ENCODE results near the gene TLR8. TPM values are rescaled to one million over a fixed set of nuclear protein-coding genes. Genes with fewer than 3 reads are reported as not detected.

TLR8 gene
- total RNA-seq, 3 donors from 2014 or later = 0.29 to 2.3 (median 1.5) TPM

GRCh38 chrX:12919620-12920019 lies 13.2 kb downstream of the TLR8 start:
- DNase-seq (no peak), ATAC-seq (no peak)
- TF ChIP-seq CTCF (IDR thresholded peaks at IDR 0.05) = no peak
- Histone ChIP-seq H3K4me1 (ENCODE audit: low read depth) (no peaks in the 10 kb centered on the region), H3K36me3 (ENCODE audit: low read depth) (no peaks in the 10 kb centered on the region), H3K4me3 (no peak overlapping the region), H3K9me3 (no peaks in the 10 kb centered on the region)
- intact Hi-C loops (cut with DNase I, micrococcal nuclease) = no loop called here

GRCh38 chrX:12920990-12921389 lies 14.6 kb downstream of the TLR8 start:
- Histone ChIP-seq H3K36me3 (ENCODE audit: low read depth) (no peaks in the 10 kb centered on the region), H3K4me1 (ENCODE audit: low read depth) (no peaks in the 10 kb centered on the region), H3K4me3 (no peak overlapping the region), H3K9me3 (no peaks in the 10 kb centered on the region)
- ATAC-seq (no peak), DNase-seq (no peak)
- intact Hi-C loops (cut with DNase I, micrococcal nuclease) = no loop called here
- no peak for TF ChIP-seq CTCF (IDR thresholded peaks at IDR 0.05)

GRCh38 chrX:12921886-12922598 lies 15.6 kb downstream of the TLR8 start:
- no peaks in the 10 kb centered on the region for H3K36me3 ChIP-seq (ENCODE audit: low read depth)
- H3K4me1 ChIP-seq (ENCODE audit: low read depth) = no peaks in the 10 kb centered on the region
- ATAC-seq = no peak
- no peaks in the 10 kb centered on the region for H3K9me3 ChIP-seq
- TF ChIP-seq CTCF (IDR thresholded peaks at IDR 0.05) = no peak
- DNase-seq = no peak
- intact Hi-C loops (cut with DNase I, micrococcal nuclease) = no loop called here
- no peak overlapping the region for H3K4me3 ChIP-seq

- no peak for DNase-seq
- H3K4me1 ChIP-seq (ENCODE audit: low read depth) = no peaks in the 10 kb centered on the region
- no peaks in the 10 kb centered on the region for H3K36me3 ChIP-seq (ENCODE audit: low read depth)
- no peaks in the 10 kb centered on the region for H3K9me3 ChIP-seq
- ATAC-seq = no peak
- intact Hi-C loops (cut with DNase I, micrococcal nuclease) = no loop called here
- TF ChIP-seq CTCF (IDR thresholded peaks at IDR 0.05) = no peak
- H3K4me3 ChIP-seq = no peak overlapping the region
Observed at GRCh38 chrX:12922599-12922919, 16.1 kb downstream of the TLR8 start.

- TF ChIP-seq CTCF (IDR thresholded peaks at IDR 0.05) = no peak
- Histone ChIP-seq H3K4me3 (no peak overlapping the region), H3K9me3 (no peaks in the 10 kb centered on the region), H3K36me3 (ENCODE audit: low read depth) (no peaks in the 10 kb centered on the region), H3K4me1 (ENCODE audit: low read depth) (no peaks in the 10 kb centered on the region)
- no peak for DNase-seq
- intact Hi-C loops (cut with DNase I, micrococcal nuclease) = no loop called here
- no peak for ATAC-seq
Observed at GRCh38 chrX:12929701-12930100, 23.3 kb downstream of the TLR8 start.

GRCh38 chrX:12930150-12930549 lies 23.7 kb downstream of the TLR8 start:
- Histone ChIP-seq H3K36me3 (ENCODE audit: low read depth) (no peaks in the 10 kb centered on the region), H3K4me3 (no peak overlapping the region), H3K4me1 (ENCODE audit: low read depth) (no peaks in the 10 kb centered on the region), H3K9me3 (no peaks in the 10 kb centered on the region)
- no peak for DNase-seq
- no peak for TF ChIP-seq CTCF (IDR thresholded peaks at IDR 0.05)
- ATAC-seq = no peak
- intact Hi-C loops (cut with DNase I, micrococcal nuclease) = no loop called here
